GM21526 (cell line): ENCODE measurements around the gene APMAP.

Experiments
- ATAC-seq: cut with Tn5 transposase; IDR thresholded peaks from one replicate; pipeline ENCODE4 v1.9.1; 2021; ENCODE audit warnings: moderate library complexity; ENCODE audit not compliant: unreplicated experiment, low FRiP score

APMAP gene

DNA sequence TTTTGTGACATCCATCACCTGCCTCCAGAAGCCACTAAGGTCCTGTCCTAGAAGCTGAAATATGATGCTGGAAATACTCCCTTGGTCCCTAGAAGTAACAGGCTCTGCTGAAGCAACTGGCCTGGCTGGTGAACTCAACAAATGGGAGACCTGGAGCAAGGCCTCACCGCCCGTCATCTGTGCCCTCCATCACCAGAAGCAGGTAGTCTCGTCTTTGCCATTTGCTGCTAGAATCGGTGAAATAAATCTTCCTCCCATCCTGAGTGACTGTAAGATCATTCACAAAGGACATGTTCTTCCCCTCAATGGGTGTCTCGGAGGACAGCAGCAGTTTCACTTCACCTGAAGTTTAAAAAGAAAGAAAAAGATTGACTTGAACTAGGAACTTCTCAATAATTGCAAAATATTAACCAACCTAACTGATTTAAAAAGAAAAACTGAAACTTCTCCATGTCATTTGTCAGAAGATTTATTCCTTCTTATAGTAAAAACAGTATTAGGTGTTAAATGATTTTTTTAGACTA is 22.5 kb downstream of the APMAP start:
- no peak for ATAC-seq

DNA sequence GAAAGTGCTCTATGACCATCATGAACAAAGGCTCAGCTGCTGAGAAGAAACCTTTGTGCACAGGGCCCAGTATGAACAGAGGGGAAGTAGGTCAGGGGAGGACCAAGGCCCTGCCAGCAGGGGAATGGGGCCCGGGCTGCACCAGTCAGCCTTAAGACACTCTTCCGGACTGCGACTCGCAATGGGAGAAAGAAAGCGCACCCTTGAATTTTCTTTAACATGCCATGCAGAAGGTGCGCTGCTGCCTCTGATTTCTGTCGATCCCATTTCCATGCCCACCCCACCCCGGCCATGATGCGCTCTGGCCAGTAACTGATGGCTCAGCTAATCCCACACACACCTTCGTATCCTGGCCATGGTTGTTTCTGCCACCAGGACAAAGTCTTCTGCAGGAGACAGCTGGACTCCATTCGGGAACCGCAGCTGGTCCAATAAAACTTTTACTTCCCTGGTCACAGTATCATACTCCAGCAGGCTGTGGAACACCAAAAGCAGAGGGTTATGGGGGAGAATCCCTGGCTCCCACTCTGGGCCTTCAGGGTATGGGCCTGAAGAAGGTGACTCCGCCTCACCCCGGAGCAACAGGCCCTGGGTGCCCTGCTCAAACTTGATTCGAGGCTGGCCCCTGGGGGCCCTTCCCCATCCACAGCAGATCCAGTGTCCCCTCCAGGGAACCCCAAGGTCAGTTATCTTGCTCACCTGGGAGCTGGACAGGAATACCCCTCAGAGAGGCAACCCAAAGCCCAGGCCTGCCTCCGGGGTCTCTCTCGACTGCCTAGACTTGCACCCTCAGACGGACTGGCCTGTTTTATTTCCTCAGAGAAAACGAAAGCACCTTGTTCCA is 23.1 kb downstream of the APMAP start:
- no peak for ATAC-seq

DNA sequence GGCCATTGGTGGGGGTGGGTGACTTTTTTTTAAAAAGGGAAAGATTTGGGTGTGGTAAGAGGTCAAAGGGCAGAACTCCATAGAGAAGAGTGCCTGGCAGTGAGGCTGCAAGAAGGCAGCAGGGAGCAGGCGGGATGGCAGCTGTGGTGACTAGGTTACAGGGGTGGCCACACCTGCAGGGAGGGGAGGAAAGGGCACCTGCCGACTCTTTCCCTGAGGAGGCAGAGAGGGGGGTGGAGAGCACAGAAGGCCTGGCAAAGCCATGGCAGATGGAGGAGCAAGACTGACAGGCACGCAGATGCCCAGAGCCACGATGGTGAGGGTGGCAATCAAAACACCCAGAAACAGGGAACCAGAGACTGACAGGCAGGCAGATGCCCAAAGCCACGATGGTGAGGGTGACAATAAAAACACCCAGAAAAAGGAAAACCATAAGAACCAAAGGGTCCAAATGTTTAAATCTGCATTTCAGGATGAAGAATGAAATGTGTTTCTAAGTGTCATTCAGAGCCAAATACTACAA is 24.2 kb downstream of the APMAP start:
- no peak for ATAC-seq

DNA sequence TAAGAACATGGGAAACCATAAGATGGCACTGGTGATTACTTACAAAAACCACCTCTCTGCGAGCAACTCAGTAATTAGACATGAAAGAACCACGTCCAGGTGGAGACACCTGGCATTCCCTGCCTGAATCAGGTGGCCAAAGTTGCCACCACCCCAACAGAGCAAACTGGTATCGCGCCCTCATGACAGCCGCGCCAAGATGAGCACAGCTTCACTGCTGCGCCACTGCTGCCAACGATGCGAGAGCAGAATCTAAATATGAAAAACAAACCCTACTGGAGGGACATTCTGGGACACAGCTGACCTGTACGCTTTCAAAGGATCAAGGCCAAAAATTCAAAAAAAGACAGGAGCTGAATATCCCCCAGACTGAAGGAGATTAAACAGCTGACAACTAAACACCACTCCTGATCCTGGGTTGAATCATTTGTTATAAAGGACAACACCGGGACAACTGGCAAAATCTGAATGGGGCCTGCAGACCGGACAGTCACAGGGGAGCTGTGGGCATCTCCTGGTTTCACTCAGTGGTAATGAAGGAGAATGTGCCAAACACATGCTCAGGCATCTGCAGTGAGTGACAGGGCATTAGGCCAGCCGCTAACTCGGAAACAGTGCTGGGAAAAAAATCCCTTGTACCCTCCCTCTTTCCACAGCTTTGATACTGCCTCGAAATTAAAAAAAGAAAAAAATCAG is 26.1 kb downstream of the APMAP start:
- no peak for ATAC-seq

DNA sequence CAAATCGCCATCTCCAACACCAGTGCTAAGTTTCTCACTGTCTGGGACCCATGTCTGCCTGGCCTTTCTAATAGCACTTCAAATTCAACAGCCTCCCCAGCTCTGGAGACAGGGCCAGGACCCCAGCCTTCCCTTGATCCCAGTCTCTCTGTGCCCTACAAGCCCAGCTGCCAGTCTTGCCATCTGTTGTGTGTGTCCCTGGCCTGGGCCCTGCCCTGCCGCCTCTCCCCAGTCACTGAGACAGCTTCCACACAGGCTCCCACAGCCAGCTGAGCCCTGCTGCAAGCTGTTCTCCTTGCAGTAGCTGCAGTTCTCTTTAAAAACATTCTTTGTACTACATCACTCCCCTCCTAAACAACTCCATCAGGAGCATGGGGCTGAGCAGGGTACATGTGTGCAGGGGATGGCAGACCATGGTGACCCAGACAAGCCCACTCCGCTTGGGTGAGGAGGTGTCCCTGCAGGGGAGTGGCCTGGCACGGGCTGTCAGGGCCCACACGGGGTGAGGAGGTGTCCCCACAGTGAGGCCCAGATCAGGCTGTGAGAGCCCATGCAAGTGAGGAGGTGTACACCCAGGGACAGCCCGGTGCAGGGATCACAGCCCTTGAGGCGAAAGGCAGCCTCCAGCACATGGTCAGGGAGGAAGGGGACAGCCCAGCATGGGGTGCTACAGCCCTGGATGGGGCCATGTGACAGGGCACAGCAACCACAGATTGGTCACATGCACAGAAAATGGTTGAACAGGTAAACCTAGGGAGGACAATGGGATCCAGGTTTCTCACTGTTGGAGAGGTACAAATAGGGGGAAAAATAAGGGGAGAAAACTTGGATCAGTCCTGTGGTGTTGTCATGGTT is 27.3 kb downstream of the APMAP start:
- ATAC-seq: no peak

DNA sequence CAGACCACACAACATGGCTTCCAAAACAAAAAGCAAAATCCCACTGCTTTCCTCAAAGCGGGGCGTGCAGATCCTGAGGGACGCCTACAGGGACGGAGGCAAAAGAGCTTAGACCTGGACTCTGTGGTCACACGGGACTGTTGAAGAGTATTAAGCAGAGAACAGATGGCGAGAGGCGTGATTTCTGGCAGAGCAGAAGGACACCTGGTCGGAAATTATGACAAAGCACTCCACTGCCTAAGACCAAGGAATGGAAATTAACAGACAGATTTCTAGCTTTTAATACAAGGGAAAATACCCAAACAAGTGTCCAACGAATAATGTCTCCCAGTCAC is 28.1 kb downstream of the APMAP start:
- ATAC-seq: no peak

DNA sequence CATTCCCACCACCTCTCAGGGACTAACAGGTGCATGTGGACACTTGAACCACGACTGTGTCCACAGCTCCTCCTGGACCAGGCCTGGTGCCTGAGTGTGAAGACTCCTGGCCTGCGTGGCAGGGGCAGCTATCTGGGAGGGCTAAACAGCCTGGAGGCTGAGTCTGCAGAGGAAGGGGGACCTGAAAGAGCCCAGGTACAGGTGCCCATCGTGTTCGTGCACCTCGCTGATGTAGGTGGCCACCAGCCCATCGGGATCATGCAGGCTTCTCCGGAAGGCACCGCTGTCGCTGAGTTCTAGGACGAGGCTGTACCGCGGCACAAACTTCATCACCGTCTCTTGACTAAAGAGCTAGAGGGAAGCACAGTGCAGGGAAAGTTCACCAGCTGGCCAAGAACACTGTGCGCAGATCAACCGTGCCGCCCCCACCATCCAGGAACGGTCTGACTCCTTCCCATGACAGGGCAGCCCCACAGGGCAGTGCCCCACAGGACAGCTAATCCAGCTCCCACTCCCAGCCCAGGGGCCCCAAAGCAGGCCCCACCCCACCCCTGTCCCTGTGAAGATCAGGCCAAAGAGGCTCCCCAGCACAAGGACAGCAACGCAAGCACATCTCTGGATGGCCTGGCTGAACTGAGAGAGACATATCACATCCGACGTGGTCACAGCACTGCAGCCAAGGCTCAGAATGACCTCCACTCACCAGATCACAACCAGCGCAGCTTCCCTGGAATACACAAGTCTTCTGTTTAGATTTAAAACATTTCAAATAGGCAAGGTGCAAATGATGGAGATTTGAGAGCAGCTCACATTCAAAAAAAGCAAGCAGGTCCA is 28.7 kb downstream of the APMAP start:
- no peak for ATAC-seq

DNA sequence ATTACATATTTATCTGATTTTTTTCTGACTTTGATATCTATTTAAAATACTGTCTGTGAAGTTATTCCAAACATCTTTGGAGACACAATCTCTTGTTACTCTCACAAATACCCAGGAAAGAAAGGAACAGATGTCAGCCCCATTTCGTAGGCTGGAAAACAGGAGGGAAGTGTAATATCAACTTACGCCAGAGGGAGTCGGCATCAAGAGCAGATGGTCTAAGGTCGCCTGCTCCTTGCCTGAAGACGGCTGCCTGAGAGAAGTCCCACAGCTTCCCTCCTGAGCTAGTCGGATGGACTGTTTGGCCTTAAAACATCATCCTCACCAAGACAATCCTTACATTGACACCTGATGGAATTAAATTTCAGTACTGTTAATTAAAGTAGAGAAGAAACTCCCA is 30.0 kb downstream of the APMAP start:
- no peak for ATAC-seq

DNA sequence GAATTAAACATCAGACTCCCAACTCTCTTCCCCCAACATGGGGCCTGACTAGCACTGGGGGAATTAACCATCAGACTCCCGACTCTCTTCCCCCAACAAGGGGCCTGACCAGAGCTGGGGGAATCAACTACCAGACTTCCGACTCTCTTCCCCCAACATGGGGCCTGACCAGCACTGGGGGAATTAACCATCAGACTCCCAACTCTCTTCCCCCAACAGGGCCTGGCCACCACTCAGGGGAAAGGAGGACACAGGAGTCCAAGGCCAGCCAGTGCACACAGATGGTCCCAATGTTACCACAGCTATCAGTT is 30.4 kb downstream of the APMAP start:
- ATAC-seq: no peak

DNA sequence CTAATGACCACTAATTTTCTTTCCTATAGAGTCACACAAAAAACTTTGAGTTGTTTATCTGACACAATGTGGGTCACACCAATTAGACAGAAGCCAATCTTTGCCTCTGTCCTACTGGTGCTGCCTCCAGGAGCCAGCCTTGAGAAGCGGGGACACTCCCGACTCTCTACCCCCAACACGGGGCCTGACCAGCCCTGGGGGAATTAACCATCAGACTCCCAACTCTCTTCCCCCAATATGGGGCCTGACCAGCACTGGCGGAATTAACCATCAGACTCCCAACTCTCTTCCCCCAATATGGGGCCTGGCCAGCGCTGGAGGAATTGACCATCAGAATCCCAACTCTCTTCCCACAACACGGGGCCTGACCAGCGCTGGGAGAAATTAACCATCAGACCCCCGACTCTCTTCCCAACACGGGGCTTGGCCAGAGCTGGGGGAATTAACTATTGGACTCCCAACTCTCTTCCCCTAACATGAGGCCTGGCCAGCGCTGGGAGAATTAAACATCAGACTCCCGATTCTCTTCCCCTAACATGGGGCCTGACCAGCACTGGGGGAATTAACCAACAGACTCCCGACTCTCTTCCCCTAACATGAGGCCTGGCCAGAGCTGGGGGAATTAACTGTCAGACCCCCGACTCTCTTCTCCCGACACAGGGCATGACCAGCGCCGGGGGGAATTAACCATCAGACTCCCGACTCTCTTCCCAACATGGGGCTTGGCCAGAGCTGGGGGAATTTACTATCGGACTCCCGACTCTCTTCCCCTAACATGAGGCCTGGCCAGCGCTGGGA is 31.0 kb downstream of the APMAP start:
- no peak for ATAC-seq

DNA sequence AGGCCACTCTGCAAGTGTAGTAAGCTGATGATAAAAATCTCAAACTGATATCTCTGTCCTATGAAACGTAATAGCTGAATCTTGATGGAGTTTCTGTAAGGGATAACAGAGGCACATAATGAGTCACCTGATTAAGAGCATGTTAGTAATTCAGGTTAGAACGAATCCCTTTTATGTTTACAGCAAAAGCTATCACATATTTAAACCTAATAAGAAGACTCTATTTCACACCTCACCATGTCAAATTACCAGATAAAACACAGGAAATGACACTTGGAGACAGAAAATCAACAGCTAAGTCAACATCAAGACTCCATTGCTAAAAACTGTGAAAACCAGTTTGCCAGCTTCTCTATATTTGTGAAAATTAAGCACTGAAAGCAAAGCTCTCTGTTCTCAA is 31.7 kb downstream of the APMAP start:
- ATAC-seq: no peak

DNA sequence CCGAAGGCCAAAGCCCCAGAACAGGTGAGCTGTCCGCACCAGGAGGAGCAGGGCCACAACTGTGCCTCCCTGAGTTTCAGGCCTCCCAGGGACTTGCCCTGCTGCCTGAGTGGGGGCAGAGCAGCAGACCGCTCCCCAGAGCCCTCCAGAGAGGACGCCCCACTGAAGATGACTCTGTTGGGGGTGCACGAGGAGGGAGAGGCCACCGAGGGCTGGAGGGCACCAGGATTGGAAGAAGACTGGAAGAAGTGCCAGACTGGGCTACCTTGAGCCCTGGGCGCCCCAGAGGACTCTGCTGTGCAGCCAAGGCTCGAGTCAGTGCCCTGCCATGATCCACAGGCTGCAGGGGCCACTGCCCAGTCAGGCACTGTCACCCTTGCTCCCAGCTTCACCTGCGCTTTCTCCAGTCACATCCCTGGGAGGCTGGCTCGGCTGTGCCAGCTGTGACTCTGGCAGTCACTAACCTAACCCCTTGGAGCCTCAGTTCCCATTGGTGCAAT is 32.2 kb downstream of the APMAP start:
- ATAC-seq: no peak

DNA sequence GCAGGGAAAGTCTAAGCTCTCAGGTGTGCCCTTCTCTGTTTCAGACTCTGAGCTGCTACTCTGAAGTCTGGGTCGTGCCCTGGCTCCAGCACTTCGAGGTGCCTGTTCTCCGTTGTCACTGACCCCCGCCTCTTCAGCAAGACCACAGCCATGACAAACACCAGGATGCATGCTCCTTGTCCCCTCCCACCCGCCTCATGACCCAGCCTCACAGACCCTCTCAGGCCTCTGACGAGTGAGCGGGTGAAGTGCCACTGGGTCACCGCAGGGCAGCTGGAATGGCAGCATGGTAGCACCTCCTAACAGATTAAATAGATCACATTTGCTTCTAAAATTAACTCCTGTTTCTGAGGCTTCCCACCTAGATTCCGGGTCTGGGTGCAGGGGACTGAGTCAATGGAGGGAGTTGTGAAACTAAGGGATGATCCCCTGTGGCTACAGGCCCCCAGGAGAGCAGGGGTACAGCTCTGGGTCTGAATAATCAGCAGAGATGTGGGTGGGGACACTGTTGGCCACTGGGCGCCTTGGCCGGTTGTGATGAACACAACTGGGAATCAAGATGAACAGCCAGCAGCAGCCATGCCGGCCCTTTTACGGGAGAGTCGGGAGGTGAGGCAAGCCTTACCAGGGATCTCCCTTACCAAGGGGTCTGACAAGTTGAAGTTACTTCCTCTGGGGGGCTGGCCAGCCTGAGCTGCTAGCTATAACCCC is 32.8 kb downstream of the APMAP start:
- no peak for ATAC-seq

DNA sequence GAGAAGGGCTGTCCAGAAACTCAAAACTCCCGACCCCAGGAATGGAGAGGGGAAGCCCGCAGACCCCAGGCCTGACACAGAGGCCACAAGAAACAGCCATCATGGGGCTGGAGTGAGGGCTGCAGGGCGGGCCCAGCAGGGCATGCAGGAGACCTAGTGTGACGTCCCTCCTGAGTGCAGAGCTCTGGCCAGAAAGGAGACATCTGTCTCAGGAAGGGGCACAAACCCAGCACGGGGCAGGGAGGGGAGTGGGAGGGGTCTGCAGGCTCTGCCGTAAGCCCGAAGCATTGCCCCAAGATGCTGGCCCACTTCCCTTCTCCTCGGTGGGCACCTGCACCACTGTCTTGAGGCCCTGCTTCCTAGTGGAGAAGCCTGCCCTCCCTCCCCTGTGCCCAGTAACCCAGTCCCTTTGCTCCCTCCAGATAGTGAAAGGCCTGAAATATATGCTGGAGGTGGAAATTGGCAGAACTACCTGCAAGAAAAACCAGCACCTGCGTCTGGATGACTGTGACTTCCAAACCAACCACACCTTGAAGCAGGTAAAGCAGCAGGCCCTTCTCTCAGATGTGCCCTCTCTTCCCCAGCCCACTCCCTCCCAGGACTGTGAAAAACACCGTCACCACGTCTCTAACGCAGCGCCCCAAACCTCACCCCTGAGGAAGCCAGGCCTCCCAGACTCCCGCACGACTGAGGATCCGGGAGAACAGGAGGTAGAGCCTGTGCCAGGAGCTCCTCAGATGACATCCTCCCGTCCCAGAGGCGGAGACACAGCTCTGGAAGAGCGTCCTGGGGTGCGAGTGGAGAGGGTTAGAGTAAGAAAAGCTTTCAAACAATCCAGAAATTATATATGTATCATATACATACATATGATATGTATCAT is 33.8 kb downstream of the APMAP start:
- ATAC-seq: no peak

DNA sequence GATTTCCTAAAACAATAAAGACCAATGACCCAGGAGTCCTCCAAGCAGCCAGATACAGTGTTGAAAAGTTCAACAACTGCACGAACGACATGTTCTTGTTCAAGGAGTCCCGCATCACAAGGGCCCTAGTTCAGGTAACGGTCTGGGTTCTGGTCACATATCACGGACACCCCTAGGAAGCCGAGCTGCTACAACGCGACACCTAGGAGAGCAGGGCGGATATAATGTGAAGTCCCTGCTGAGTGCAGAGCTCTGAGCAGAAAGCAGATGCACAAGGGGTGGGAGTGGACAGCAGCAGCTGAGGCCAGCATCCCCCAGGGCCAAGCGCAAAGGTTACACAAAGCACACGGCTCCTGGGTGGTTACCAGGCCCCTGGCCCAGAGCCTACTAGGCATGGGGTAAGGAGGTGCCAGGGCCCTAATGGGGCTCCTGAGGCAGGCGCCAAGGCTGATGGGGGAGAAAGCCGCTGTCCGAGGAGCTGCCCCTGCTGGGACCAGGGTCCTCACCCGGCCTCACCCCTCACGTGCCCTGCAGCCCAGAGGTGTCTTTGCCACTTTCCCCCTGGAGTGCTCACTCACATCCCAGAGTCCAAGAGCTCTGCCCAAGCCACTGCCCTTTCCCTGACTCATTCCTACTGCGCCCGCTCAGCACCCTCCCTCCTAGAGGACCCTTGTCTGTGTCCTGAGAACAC is 35.1 kb downstream of the APMAP start:
- no peak for ATAC-seq

DNA sequence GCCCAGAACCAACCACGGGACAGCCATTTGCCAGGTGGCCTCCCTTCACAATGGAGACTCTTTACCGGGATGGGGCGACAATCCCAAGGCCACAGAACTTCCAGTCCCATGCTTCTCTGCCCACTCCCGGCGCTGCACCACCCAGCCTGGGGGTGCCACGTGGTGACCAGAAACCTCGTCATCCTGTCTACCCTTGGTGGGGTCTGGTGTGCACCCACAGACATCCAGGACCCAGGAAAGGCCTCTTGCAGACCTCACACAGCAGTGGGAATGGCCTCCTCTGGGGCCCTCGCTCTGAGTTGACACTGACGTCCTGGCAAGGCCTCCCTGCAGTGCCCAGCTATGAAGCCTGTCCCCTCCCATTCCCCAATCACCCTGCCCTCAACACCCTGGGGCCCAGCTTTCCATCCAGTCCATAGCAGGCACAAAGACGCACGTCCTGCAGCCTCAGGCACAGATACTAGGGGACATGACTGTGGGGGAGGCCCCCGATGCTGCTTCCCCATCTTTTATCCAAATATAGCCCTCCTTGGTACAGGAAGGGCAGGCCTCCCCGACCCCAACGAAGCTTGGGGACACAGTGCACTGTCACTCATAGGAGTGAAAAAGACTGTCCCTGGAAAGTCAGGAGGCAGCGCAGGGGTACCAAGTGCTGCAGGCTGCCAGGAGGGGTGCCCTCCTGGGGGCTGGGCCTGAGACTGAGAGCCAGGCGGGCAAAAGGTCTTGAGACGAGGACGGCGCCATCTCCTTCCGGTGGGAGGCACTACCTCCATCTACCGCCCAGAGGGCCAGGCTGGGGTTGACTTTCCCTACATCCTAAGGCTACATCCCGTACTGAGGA is 36.3 kb downstream of the APMAP start:
- no peak for ATAC-seq
